H7 (cell line): ENCODE data around the gene IQSEC3. TPM values are rescaled to one million over a fixed set of nuclear protein-coding genes. Genes with fewer than 3 reads are reported as not detected.

Source experiments
- DNase-seq: peaks from one replicate; pipeline ENCODE4 v3.0.0; 2012
- H3K27me3 ChIP-seq: 2 replicates; pipeline ENCODE4 v1.6.0; 2011; ENCODE audit warnings: mild to moderate bottlenecking, low read length; ENCODE audit not compliant: control insufficient read depth, insufficient read depth
- H3K36me3 ChIP-seq: replicated peaks from 2 replicates; pipeline ENCODE4 v1.5.1; 2011; ENCODE audit warnings: low read length; ENCODE audit not compliant: control insufficient read depth, insufficient read depth
- H3K4me3 ChIP-seq: 2 replicates; pipeline ENCODE4 v1.5.1; 2011; ENCODE audit warnings: low read depth, mild to moderate bottlenecking, control low read depth, low read length, moderate library complexity; ENCODE audit not compliant: insufficient read depth
- total RNA-seq: library from RNA; depleted of rRNA; stranded (reverse); fragments of >200 nt; shearing (Covaris generic); gene quantifications from 2 replicates; pipeline ENCODE4 v1.2.3, GENCODE V29; 2014

IQSEC3 gene
- total RNA-seq, 1 experiment from 2014 or later, result 0.45 TPM

DNA sequence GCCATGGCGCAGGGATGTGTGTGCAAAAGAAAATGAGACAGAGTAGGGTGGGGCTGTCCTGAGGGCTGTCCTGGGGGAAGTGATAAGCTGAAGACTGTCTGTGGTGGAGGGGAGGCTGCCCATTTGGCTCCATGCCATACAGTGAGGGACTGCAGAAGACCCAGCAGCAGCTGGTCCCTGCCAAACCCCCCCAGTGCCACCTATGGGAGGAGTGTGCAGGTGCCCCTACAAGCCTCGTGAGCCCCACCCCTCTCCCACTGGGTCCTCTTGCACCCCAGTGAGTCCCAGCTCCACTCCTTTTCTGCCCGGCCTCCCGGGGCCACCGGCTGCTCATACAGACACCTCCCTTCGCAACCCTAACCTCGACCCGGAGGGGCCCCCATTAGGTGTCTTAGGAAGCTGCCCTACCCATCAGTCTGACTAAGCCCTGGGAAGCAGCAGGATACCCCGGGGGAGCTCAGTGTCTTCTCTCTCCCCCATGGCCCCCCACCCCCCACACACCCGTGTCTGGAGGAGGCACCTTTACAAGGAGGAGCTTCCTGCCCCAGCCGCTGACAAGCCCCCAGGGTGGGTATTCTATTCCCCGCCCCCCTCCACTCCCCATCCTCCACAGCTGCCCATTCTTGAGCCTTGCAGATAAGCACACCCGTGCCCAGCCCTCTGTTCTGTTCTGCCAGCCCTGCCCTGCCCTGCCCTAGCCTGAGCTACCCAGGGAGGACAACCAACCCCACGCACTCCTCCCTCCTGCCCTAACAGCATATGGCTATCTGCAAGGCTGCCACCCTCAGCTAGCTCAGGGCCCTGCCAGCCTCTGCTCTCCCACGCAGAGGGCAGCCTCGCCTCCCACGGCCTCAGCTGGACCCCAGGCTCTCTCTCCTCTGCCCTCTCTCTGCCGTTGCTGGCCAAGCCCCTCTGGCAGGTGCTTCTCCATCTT, 105.4 kb downstream of the IQSEC3 start:
- peak; percentile 66 for DNase-seq
- Histone ChIP-seq H3K36me3 (no peaks in the 10 kb centered on the region), H3K27me3 (no peaks in the 10 kb centered on the region; the same call in 1 of the 2 replicates), H3K4me3 (no peak overlapping the region)

DNA sequence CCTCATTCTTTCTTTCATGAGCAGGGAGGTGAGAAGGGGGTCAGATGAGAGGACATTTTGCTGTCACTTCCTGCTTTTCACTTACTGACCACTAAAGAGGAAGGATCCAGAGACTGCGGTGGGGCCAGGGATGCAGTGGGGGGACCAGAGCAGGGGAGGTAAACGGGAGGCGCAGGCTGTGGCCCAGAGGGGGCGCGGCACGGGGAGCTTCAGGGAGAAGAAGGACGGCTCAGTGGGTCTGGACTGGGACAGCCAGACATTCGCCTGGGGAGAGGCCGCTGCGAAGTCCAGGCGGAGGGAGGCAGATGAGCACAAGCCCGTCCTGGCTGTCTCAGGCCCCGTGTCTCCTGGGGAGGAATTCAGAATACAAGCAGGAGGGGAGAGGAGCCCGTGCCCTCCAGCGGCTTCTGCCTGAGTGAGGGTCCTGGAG, 106.2 kb downstream of the IQSEC3 start:
- no peak overlapping the region for H3K4me3 ChIP-seq
- peak; percentile 62 for DNase-seq
- no peaks in the 10 kb centered on the region for H3K36me3 ChIP-seq
- no peaks in the 10 kb centered on the region; the same call in 1 of the 2 replicates for H3K27me3 ChIP-seq

DNA sequence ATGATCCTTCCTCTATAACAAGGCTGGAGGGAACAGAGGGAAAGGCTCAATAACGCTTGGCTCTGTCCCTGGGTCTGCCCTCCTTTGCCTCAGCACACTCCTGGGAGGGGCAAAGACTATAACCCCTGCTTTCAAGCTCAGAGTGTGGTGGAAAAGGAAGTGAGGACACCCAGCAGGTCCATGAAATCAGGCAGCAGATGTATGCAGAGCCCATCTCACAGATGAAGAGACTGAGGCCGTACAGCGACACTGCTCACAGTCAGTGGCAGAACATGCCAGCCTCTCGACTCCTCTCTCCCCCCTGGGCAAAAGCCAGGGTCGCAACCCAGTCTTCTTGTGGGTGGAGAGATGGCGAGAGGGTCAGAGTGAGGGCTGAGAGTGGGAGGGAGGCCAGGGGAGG, 107.6 kb downstream of the IQSEC3 start:
- no peaks in the 10 kb centered on the region for H3K36me3 ChIP-seq
- DNase-seq, result no peak
- no peak overlapping the region for H3K4me3 ChIP-seq

DNA sequence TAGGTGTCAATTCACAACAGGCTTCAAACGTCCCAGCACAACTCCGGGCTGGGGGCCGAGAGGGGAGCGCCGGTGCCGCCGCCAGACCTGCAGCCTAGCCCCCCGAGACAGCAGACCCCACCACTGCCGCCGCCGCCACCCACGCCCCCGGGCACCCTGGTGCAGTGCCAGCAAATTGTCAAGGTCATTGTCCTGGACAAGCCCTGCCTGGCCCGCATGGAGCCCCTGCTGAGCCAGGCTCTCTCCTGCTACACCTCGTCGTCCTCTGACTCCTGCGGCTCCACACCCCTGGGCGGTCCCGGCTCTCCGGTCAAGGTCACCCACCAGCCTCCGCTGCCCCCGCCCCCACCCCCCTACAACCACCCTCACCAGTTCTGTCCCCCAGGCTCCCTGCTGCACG, 108.0 kb downstream of the IQSEC3 start:
- Histone ChIP-seq H3K27me3 (no peaks in the 10 kb centered on the region; the same call in 1 of the 2 replicates), H3K4me3 (no peak overlapping the region), H3K36me3 (no peaks in the 10 kb centered on the region)
- peak; percentile 72 for DNase-seq

More for the DNA sequence above, 107.6 kb downstream of the IQSEC3 start:
- no peaks in the 10 kb centered on the region; the same call in 1 of the 2 replicates for H3K27me3 ChIP-seq

DNA sequence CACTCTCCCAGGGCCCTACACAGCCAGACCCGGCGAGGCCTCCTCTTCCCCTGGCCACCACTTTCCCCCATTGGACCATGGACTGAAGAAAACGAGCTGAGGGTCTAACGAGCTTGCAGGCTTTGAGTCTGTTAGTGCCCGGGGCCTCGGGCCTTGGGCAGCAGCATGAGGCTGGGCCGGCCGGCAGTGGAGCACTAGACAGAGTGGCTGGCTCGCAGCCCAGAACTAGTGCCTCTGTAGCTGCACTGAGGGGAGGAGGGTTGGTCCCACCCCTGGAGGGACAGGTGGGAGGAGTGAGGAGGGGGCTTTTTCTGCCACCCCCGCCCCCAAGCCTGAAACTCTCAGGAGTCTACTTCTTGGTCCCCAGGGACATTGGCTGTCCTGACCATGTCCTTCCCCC, 108.7 kb downstream of the IQSEC3 start:
- Histone ChIP-seq H3K27me3 (no peaks in the 10 kb centered on the region; the same call in 1 of the 2 replicates), H3K36me3 (no peaks in the 10 kb centered on the region), H3K4me3 (no peak overlapping the region)
- DNase-seq, result peak; percentile 56

DNA sequence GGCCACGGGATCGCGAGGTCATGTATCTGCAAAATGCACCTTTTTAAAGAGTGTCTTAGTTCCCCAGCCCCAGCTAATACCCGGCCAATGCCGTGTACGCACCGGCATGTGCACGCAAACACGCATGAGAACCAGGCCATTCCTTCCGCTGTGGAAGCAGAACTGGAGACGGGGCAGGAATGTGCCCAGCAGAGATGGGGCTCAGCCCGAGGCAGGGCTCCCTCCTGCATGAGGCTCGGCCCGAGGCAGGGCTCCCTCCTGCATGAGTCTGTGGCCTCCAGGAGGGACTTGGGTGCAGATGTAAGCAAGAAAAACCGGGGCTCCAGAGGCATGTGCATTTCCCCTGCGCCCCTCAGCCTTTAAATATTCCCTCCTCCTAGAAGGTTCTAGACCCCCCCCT, 109.2 kb downstream of the IQSEC3 start:
- no peaks in the 10 kb centered on the region for H3K36me3 ChIP-seq
- peak; percentile 64 for DNase-seq
- H3K27me3 ChIP-seq, result no peaks in the 10 kb centered on the region; the same call in 1 of the 2 replicates
- no peak overlapping the region for H3K4me3 ChIP-seq

DNA sequence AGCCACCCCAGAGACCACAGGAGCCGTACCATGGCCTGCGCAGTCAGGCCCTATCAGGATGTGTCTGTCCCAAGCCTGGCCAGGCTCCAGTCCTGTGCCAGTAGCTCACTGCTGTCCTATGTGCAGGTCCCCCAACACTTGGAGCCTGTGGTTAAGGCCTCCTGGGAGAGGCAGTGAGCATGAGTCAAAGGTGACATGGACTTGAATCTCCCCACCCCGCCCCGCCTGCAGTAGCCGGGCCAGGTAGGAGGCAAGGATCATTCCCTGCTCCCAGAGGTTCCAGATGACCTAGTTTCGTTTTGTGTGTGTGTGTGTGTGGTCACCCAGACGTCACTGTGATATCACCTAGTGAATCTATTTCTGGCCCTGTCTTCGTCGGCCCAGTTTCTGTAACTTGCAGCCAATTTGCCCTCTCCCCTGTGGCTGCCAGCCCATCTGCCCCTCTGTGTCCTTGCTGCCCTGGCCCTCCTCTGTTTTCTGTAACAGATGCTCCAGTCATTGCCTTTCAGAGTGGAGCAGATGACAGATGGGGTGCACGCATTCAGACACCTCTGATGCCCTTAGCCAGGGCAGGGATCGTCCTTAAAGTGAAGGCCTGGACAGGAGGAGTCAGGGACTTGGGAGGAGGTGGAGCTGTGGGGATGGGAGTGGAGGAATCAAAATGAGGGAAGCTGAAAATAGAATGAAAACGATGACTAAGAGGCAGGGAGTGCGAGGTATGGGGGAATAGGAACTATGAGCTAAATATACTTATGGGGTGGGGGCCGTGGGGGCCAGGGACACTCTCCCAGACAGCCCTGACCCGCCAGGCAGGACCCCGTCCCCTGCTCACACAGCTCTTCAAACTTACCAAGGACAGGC, 110.0 kb downstream of the IQSEC3 start:
- no peak for DNase-seq
- H3K27me3 ChIP-seq, result no peaks in the 10 kb centered on the region; the same call in 1 of the 2 replicates
- H3K36me3 ChIP-seq, result no peaks in the 10 kb centered on the region
- H3K4me3 ChIP-seq, result no peak overlapping the region

DNA sequence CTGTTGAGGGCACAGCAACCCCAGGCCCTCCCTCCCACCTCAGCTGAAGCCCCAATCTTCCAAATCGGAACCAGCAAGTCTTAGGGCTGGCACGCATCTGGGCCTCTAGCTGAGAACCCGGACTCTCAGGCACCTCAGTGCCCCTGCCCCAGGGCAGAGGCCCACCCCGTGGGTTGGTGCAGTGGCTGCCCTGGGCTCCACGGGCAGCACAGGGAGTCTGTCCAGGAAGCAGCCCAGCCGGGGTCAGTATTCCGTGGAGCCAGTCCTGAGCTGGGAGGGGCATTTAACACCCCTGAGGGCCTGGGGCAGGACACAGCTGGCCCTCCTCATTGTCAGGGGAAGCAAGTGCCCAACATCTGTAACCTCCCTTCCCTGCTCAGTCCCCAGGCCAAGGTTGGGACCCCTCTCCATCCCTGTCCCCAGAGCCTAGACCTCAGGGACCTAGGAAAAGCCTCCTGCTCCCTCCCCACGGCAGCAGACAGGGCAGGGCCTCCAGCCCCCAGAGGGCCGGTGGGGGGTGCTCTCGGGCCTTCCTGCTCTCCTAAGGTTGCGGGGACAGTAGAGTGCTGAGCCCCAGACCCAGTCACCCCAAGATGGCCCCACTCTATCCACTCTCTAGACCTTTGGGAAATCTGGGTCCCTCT, 110.9 kb downstream of the IQSEC3 start:
- DNase-seq, result peak; percentile 77
- Histone ChIP-seq H3K4me3 (no peak overlapping the region), H3K36me3 (no peaks in the 10 kb centered on the region), H3K27me3 (no peaks in the 10 kb centered on the region; the same call in 1 of the 2 replicates)

DNA sequence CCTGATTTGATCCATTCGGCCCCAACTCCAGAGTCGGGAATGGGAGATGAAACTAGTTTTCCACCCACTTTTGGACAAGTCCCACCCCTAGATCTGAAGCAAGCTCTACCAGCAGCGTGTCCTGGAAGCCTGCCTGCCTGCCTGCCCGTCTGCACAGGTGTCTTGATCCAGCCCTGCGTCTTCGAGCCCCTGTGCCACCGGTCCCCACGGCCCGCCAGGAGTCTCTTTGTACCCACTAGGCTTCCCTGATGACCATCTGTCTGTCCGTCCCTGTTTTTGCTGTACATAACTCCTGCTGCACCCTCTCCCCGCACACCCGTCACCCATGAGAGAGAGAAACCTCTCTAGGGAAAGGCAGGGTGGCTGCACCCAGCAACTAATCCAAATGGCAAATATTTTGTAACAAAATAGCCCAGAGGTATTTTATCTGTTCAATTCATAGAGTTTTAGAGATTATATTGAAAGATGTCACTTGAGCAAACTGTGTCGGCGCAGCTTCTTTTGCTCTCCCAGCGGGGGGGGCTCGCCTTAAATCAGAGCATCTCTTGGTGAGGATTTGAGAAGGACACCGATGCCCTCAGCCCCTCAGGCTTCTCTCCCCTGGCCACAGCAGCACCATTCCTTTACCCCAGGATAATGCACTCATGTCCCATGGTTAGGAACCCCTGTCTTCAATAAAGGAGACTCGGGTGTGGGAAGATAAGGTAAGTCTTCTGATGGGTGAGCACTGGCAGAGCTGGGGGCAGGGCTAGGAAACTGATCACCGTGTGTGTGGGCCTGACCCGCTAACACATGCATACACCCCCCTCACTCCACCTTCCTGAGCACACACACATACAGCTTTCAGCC, 111.6 kb downstream of the IQSEC3 start:
- Histone ChIP-seq H3K36me3 (no peaks in the 10 kb centered on the region), H3K27me3 (no peaks in the 10 kb centered on the region; the same call in 1 of the 2 replicates), H3K4me3 (no peak overlapping the region)
- DNase-seq, result no peak

DNA sequence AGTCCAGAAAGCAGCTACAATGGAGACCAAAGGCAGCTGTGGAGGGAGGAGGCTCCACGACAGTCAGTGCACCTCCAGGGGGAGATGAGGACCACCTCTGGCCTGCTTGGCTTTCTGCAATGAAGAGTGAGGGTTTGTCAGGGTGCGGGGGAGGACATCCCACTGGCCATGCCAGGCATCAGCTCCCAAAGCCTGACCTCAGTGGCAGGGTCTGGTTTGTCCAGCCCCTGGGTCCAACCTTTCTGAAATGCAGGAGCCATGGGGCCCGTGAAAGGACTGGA, 112.2 kb downstream of the IQSEC3 start:
- DNase-seq, result peak; percentile 66
- H3K27me3 ChIP-seq, result no peaks in the 10 kb centered on the region; the same call in 1 of the 2 replicates
- H3K36me3 ChIP-seq, result no peaks in the 10 kb centered on the region
- H3K4me3 ChIP-seq, result no peak overlapping the region

DNA sequence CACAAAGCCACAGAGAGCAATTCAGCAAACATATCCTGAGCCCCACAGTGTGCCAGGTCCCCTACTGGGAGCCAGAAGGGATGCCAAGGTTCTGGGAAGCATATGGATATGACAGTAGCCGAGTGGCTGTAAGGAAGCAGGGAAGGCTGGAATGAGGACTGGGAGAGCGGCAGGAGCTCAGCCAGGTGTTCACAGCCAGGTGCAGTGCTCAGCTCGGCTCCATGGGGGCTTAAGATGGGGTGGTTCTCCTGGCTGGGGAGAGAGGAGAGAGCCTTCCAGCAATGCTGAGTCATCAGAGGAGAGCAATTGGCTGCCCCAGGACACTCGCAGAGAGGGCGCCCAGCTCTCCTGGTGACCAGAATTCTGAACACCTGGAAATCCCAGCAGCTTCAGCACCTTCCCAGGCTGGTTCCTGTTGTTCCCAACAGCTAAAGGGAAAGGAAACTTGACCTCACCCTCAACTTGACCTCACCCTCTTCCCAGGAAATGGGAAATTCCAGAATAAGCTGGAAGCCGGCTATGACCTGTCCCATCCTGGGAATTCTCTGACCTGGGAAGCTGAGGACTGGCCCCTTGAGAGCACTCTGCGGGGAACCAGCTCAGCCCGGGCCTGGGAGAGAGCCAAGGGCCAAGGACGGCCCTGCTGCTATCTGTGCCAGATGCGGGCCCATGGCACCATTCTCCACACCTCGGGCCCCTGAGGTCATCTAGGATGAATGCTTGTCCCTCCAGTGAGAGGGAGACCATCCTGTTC, 112.7 kb downstream of the IQSEC3 start:
- H3K27me3 ChIP-seq, result no peaks in the 10 kb centered on the region; the same call in 1 of the 2 replicates
- DNase-seq, result peak; percentile 66
- no peak overlapping the region for H3K4me3 ChIP-seq
- H3K36me3 ChIP-seq, result no peaks in the 10 kb centered on the region

DNA sequence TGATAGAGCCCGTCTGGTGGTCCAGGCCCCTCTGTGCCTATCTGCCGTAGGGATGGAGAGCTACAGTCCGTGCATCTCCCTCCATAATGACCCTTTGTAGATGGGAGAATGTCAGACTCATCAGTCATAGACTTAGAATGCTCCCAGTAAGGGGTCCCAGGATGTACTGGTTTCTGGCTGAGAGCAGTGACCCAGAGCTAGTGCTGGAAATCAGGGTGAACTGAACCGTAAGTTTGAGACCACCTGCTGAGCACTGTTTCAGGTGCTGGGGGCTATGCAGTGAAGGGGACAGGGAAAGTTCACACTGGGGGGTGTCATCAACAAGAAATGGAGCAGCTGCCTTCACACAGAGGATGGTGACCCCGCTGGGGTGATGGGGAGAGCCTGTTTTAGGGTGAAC, 113.3 kb downstream of the IQSEC3 start:
- Histone ChIP-seq H3K4me3 (no peak overlapping the region), H3K36me3 (no peaks in the 10 kb centered on the region), H3K27me3 (no peaks in the 10 kb centered on the region; the same call in 1 of the 2 replicates)
- DNase-seq, result peak; percentile 38

DNA sequence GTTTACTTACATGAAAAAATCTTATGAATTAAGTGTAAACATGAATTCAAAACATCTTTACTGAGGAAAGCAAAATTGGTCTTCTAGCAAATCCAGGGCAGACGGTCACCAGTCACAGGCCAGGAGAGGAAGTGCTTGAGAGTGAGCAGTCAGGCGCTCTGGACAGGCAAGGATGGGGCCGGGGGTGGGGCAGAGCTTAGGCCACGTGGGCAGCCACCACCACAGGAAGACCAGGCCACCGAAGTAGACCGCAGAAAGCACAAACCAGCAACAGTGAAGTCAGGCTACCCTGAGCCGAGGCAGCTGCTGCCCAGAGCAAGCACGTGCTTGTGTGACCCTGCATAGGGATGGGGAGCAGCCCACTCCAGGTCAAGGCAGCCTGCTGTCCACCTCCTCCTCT, 113.9 kb downstream of the IQSEC3 start:
- peak; percentile 33 for DNase-seq
- H3K27me3 ChIP-seq, result no peaks in the 10 kb centered on the region; the same call in 1 of the 2 replicates
- H3K36me3 ChIP-seq, result no peaks in the 10 kb centered on the region
- H3K4me3 ChIP-seq, result no peak overlapping the region
